Calu3 (cell line): ENCODE data around the gene LGR4. TPM values are rescaled to one million over a fixed set of nuclear protein-coding genes. Genes with fewer than 3 reads are reported as not detected.
"Not testable (repeated sequence)": the region's sequence is repeated elsewhere in the genome, so short reads cannot be mapped to it uniquely, and the experiment has no call there.

ENCODE experiments used
- BruUV-seq: library from RNA; stranded (reverse); fragments of 400-500 nt; replicated peaks from 2 replicates; lab custom pipeline; 2021; lab: Mats Ljungman, UMichigan
- CTCF ChIA-PET: fragments of 300-600 bp; sonication (Branson Sonifier 250); formaldehyde crosslinking; loops from one replicate; lab custom pipeline; 2022; ENCODE audit warnings: antibody characterized with exemption; lab: Charles Lee
- DNase-seq: peaks from one replicate; pipeline ENCODE4 v3.0.0; 2022
- H3K27ac Mint-ChIP-seq: one replicate; pipeline ENCODE4 v1.8.0; 2022; ENCODE audit warnings: mixed read lengths; ENCODE audit not compliant: unreplicated experiment
- H3K27me3 Mint-ChIP-seq: one replicate; pipeline ENCODE4 v1.8.0; 2022; ENCODE audit warnings: mixed read lengths; ENCODE audit not compliant: unreplicated experiment
- H3K36me3 Mint-ChIP-seq: one replicate; pipeline ENCODE4 v1.8.0; 2022; ENCODE audit warnings: mild to moderate bottlenecking, moderate library complexity, mixed read lengths; ENCODE audit not compliant: insufficient read depth, unreplicated experiment
- H3K4me1 Mint-ChIP-seq: one replicate; pipeline ENCODE4 v1.8.0; 2022; ENCODE audit warnings: mild to moderate bottlenecking, low read depth, mixed read lengths; ENCODE audit not compliant: unreplicated experiment
- H3K4me3 Mint-ChIP-seq: one replicate; pipeline ENCODE4 v1.8.0; 2022; ENCODE audit warnings: mild to moderate bottlenecking, low read depth, moderate library complexity, mixed read lengths; ENCODE audit not compliant: unreplicated experiment
- H3K9me3 Mint-ChIP-seq: one replicate; pipeline ENCODE4 v1.8.0; 2022; ENCODE audit warnings: low read depth, mixed read lengths; ENCODE audit not compliant: unreplicated experiment
- intact Hi-C: fragments of 100-400 bp; cut with micrococcal nuclease; formaldehyde crosslinking; loops from one replicate; pipeline ENCODE4 v1.10.0; 2022; ENCODE audit not compliant: unreplicated experiment
- total RNA-seq: library from RNA; stranded (reverse); gene quantifications from 2 replicates; pipeline ENCODE4 v1.2.3, GENCODE V29; 2022
- TF ChIP-seq, protein P1 (sequence below): fragments of 200-600 bp; IDR thresholded peaks from one replicate; pipeline ENCODE4 v1.8.0; 2022; ENCODE audit warnings: antibody characterized with exemption; ENCODE audit not compliant: unreplicated experiment

The LGR4 gene
- total RNA-seq, 1 experiment from 2014 or later = 50.0 TPM

DNA sequence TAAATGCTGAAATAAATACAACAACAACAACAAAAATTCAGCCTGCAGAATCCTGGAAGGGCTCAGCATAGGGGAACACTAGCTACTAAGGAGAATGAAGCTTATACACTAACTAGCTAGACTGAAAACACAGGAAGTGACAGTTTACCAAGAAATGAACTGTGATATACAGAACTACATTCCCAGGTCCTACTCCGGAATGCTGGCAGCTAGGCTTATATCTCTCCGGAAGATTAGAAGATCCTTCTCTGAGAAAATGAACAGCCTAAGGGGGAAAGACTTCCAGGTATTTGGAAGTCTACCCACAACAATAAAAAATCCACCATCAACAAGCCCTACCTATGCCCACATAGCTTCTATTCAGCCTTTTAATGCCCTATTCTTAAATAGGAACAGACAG lies 140.6 kb downstream of the LGR4 start:
- intact Hi-C loops = no loop called here
- no peak for DNase-seq
- TF ChIP-seq, protein P1, sequence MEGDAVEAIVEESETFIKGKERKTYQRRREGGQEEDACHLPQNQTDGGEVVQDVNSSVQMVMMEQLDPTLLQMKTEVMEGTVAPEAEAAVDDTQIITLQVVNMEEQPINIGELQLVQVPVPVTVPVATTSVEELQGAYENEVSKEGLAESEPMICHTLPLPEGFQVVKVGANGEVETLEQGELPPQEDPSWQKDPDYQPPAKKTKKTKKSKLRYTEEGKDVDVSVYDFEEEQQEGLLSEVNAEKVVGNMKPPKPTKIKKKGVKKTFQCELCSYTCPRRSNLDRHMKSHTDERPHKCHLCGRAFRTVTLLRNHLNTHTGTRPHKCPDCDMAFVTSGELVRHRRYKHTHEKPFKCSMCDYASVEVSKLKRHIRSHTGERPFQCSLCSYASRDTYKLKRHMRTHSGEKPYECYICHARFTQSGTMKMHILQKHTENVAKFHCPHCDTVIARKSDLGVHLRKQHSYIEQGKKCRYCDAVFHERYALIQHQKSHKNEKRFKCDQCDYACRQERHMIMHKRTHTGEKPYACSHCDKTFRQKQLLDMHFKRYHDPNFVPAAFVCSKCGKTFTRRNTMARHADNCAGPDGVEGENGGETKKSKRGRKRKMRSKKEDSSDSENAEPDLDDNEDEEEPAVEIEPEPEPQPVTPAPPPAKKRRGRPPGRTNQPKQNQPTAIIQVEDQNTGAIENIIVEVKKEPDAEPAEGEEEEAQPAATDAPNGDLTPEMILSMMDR = no peak
- CTCF ChIA-PET = no interaction called here
- Mint-ChIP-seq H3K4me3 (no peak overlapping the region), H3K36me3 (no peaks in the 10 kb centered on the region), H3K27ac (no peak overlapping the region), H3K27me3 (no peaks in the 10 kb centered on the region), H3K4me1 (no peaks in the 10 kb centered on the region), H3K9me3 (peaks cover 4% of the 10 kb centered on the region)
- BruUV-seq = no TSS peak

DNA sequence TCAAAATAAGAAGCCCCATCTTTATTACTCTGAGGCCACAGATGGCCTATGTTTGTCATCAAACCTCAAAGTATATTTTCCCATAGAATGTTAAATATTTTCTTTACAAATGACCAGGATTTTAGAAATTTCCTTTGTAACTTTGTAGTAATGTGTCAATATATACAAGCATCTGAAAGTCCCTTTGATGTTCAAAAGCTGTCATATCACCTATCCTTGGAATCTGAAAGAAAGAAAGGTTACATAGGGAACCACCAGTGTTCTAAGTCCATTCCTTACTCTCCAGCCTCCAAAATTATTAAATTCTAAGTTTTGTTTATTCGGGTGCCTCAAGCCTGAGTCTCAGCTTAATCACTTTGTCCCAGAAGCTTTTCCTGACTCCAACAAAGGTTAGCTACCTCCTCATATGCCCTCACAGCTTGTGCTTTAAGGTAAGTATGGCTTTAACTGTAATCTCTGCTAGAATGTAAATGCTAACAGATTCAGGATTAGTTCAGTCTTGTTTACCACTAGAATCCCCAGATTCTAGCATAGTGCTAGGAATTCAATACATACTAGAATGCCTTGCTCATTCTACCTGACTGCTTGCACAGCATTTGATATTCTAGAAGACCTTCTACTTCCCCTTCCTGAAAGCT lies 141.8 kb downstream of the LGR4 start:
- H3K9me3 Mint-ChIP-seq = peaks cover 4% of the 10 kb centered on the region
- TF ChIP-seq, protein P1 = no peak
- no peak for DNase-seq
- H3K27me3 Mint-ChIP-seq = no peaks in the 10 kb centered on the region
- no TSS peak for BruUV-seq
- intact Hi-C loops = no loop called here
- H3K4me1 Mint-ChIP-seq = no peaks in the 10 kb centered on the region
- CTCF ChIA-PET = interaction anchor here (0.6 kb wide), 1 partner anchor 143 kb away, joined by 10 read pairs; no protein-coding TSS in a partner anchor
- H3K36me3 Mint-ChIP-seq = no peaks in the 10 kb centered on the region
- no peak overlapping the region for H3K27ac Mint-ChIP-seq
- no peak overlapping the region for H3K4me3 Mint-ChIP-seq

DNA sequence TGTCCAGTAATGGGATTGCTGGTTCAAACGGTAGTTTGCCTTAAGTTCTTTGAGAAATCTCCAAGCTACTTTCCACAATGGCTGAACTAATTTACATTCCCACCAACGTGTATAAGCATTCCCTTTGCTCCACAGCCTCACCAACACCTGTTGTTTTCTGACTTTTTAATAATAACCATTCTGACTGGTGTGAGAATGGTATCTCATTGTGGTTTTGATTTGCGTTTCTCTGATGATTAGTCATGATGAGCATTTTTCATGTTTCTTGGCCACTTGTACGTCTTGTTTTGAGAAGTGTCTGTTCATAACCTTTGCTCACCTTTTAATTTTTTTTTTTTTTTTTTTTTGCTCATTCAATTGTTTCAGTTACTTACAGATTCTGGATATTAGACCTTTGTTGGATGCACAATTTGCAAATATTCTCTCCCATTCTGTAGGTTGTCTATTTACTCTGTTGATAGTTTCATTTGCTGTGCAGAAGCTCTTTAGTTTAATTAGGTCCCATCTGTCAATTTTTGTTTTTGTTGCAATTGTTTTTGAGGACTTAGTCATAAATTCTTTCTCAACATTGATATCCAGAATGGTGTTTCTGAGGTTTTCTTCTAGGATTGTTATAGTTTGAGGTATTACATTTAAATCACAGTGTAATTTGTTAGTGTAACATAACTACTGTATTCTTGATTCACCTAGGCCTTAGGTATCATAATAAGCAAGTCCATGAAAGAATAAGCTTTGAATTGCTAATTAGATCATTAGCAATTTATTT lies 142.5 kb downstream of the LGR4 start:
- DNase-seq = no peak
- H3K27me3 Mint-ChIP-seq = no peaks in the 10 kb centered on the region
- CTCF ChIA-PET = interaction anchor here (0.6 kb wide), 1 partner anchor 144 kb away, joined by 10 read pairs; no protein-coding TSS in a partner anchor
- intact Hi-C loops = no loop called here
- TF ChIP-seq, protein P1 = no peak
- H3K36me3 Mint-ChIP-seq = no peaks in the 10 kb centered on the region
- no TSS peak for BruUV-seq
- no peak overlapping the region for H3K4me3 Mint-ChIP-seq
- H3K27ac Mint-ChIP-seq = no peak overlapping the region
- H3K9me3 Mint-ChIP-seq = peaks cover 6% of the 10 kb centered on the region
- no peaks in the 10 kb centered on the region for H3K4me1 Mint-ChIP-seq

- DNase-seq = no peak
- H3K4me3 Mint-ChIP-seq = no peak overlapping the region
- no peak overlapping the region for H3K27ac Mint-ChIP-seq
- CTCF ChIA-PET = no interaction called here
- H3K4me1 Mint-ChIP-seq = no peaks in the 10 kb centered on the region
- H3K9me3 Mint-ChIP-seq = peaks cover 4% of the 10 kb centered on the region
- BruUV-seq = no TSS peak
- H3K27me3 Mint-ChIP-seq = no peaks in the 10 kb centered on the region
- H3K36me3 Mint-ChIP-seq = no peaks in the 10 kb centered on the region
- TF ChIP-seq, protein P1 = no peak
- intact Hi-C loops = no loop called here
Observed at GRCh38 chr11:27328614-27329013, 144.0 kb downstream of the LGR4 start.

- intact Hi-C loops, BruUV-seq, CTCF ChIA-PET, DNase-seq, H3K27me3 Mint-ChIP-seq, H3K9me3 Mint-ChIP-seq, H3K36me3 Mint-ChIP-seq, H3K4me1 Mint-ChIP-seq, H3K27ac Mint-ChIP-seq, H3K4me3 Mint-ChIP-seq: not testable (repeated sequence)
Observed at GRCh38 chr11:27327064-27327463, 145.5 kb downstream of the LGR4 start.

GRCh38 chr11:27322196-27322595 lies 150.4 kb downstream of the LGR4 start:
- H3K27ac Mint-ChIP-seq, BruUV-seq, CTCF ChIA-PET, intact Hi-C loops, H3K36me3 Mint-ChIP-seq, H3K9me3 Mint-ChIP-seq, DNase-seq, H3K27me3 Mint-ChIP-seq, H3K4me3 Mint-ChIP-seq: not testable (repeated sequence)
- peaks cover 32% of the 10 kb centered on the region for H3K4me1 Mint-ChIP-seq

- H3K27me3 Mint-ChIP-seq, CTCF ChIA-PET, H3K9me3 Mint-ChIP-seq, DNase-seq, BruUV-seq, H3K27ac Mint-ChIP-seq, H3K36me3 Mint-ChIP-seq, intact Hi-C loops, H3K4me3 Mint-ChIP-seq: not testable (repeated sequence)
- peaks cover 38% of the 10 kb centered on the region for H3K4me1 Mint-ChIP-seq
Observed at GRCh38 chr11:27321340-27321739, 151.2 kb downstream of the LGR4 start.
